LoVo (cell line): ENCODE data around the gene SLCO4C1.
A peak's percentile ranks its signal among the peaks of the same experiment; 100 is the strongest.

ENCODE experiments used
- DNase-seq: peaks from one replicate; pipeline ENCODE4 v3.0.0-alpha.2; 2016; ENCODE audit warnings: low spot score

SLCO4C1 gene

DNA sequence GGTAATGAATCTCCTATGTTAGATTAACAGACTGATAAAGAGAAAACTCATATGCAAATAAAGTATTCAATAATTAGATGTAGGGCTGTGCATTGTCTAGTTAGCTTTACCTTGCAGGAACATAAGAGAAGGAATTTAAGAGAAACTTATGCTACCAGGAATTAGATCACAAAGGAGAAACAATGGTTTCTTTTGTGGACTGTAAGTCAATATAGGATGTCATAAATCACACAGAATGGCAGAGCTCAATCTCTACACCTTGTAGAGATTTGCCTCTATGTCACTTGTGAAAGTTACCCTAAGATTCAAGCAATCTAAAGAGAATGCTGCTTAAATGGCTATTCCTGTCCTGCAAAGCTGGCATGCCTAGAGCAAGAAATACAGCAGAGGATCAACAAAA, 26.0 kb downstream of the SLCO4C1 start:
- DNase-seq, result no peak

GRCh38 chr5:102262688-102263087, 33.4 kb downstream of the SLCO4C1 start:
- no peak for DNase-seq

DNA sequence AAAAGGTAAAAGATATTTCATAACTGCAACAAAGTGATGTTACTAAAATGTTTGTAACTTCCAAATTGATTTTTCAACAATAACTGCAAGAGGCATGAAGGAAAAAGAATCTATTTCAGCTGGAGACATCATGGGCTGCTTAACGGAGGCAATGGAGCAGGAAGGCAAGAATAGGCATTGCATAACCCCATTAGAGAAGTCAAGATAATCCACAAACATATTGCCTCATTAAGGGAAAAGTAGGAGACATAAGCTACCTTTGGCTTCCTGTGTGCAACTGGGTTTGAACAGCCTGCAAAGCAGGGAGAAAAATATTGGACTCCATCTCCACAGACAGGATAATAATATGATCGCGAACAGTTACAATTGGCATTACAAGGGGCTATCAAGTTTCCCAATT, 46.7 kb downstream of the SLCO4C1 start:
- no peak for DNase-seq

GRCh38 chr5:102243213-102243612, 52.9 kb downstream of the SLCO4C1 start:
- DNase-seq, result no peak

- DNase-seq, result no peak
Measured at GRCh38 chr5:102241809-102242421, 54.2 kb downstream of the SLCO4C1 start.

DNA sequence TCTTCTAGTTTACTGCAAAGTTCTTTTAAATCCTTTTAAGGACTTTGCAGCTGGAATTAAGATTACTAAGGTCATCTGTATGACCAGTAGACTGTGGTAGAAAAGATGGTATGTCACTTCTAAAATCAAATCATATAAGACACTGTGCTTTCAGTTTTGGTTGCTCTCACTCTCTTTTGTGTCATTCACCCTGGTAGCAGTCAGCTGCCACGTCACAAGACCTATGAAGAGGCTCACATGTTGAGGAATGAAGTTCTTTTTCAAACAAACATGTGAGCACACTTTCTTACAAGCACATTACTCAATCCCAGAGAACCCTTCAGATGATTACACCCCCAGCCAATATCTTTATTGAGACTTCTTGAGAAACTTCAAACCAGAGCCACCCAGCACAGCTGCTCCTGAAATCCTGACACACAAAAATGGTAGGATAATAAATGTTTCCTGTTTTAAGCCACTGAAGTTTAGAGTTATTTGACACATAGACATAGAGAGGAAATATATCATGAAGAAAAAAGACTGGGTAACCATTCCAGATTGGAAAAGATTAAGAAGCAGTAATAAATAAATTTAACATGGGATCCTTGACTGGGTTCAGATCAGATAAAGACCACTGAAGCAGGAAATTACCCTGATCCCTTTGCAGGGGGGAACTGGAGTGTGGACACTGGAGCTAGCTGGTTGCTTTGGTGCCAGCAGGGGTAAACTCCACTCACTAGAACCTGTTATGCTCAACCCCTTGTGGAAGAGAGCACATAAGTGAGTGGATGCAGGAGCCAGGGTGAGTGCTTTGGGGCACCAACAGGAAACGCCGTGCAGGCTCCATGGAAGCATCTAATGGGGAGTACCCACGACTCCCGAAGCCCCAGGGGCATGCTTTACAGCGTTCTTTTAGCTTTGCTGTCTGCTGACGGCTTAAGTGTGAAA, 64.1 kb downstream of the SLCO4C1 start:
- no peak for DNase-seq

DNA sequence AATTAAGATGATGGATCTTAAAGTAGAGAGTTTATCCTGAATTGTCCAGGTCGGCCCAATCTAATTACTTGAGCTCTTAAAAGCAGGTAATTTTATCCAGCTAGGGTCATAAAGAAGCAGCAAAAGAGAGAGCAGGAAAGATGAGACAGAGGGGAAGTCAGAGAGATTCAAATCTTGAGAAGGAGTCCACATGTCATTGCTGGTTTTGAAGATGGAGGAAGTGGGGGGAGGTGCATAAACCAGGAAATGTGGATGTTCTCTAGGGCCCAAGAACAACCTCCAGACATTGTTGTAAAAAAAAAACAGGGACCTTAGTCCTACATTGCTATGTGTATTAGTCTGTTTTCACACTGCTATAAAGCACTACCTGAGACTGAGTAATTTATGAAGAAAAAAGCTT, 66.4 kb downstream of the SLCO4C1 start:
- DNase-seq, result no peak

- no peak for DNase-seq
Measured at GRCh38 chr5:102226321-102226720, 69.8 kb downstream of the SLCO4C1 start.

DNA sequence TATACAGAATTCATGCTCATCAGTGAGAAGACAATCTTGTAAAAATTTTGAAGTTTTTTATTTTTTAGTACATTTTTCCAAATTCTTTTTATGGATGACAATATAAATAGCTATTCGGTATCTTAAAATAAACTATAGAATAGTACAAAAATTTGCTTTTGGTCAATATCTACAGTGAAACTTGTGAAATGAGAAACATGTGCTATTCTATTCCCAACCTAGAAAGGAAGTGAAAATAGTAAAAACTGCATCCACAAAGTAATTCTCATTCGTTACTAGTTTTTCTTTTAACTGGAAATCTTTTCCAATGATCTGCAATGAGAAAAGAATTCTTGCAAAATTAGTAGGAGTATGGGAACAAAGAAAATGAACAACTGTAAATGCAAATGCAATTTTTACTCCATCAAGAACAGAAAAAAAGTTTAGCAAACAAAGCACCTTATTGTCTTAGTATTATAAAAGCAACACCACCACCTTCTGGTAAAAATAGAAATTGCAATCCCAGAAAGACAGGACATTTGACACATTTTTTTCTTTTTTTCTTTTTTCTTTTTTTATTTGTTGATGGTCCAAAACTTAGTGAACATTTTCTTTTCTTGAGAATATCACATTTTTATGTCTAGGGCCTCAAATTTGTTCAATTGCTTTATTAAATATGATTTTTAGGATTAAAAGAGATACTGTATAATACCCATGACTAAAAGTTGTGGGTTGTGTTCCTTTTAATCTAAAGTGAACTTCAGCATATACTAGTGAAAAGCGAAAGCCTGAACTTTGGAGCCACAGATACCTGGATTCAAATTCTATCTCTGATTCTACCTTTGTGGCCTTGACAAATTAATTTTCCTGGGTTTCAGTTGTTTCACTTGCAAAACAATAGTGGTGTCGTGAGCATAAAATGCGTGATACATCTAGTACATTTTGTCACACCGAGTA, 72.3 kb downstream of the SLCO4C1 start:
- DNase-seq, result peak; percentile 47

DNA sequence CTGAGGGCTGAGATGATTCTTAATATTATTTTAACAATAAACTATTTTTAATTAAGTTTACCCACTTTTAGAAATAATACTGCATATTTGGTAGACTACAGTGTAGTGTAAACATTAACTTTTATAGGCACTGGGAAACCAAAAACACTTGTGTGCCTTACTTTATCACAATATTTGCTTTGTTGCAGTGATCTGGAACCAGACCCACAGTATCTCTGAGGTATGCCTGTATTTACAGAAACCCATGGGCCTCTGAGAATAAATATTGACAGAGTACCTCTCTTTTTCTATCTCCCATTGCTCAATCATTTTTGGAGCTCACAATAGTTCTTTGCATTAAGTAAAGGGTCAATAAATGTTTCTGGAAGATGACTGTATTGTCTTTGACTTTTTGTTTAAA, 73.3 kb downstream of the SLCO4C1 start:
- DNase-seq, result no peak

DNA sequence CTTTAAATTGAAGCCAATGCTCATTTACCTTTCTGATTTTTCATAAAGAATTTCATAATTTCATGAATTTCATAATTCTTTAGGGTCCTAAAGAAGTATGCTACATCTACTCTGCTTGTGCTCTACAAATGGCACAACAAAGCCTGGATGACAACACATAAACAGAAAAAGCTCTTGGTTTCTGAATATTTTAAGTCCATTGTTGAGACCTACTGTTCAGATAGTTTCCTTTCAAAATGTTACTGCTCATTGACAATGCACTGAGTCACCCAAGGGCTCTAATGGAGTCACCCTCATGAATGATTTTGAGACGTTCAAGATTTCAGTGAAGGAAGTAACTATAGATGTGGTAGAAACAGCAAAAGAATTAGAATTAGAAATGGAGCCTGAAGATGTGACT, 74.1 kb downstream of the SLCO4C1 start:
- no peak for DNase-seq

DNA sequence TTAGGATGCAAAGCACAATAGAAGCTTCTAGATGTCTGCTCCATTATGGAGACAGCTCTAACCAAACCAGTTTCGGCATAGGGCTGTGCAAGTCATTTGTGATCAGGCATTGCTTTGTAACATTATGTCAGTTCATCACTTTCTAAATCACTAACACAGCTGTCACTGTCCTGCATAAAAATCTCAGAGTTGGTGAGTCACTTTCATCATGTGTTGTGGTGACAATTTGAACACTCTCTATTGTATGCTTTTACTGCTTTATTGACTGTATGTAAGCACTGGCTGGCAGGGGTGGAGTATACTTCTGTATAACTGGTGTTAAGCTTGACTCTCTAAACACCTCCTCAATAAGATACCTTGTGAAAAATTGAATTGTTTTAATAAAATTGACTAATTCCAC, 77.9 kb downstream of the SLCO4C1 start:
- no peak for DNase-seq

GRCh38 chr5:102216678-102217077, 79.4 kb downstream of the SLCO4C1 start:
- DNase-seq, result peak; percentile 20

- no peak for DNase-seq
Measured at GRCh38 chr5:102211165-102211564, 84.9 kb downstream of the SLCO4C1 start.

- DNase-seq, result no peak
Measured at GRCh38 chr5:102200861-102201260, 95.2 kb downstream of the SLCO4C1 start.

DNA sequence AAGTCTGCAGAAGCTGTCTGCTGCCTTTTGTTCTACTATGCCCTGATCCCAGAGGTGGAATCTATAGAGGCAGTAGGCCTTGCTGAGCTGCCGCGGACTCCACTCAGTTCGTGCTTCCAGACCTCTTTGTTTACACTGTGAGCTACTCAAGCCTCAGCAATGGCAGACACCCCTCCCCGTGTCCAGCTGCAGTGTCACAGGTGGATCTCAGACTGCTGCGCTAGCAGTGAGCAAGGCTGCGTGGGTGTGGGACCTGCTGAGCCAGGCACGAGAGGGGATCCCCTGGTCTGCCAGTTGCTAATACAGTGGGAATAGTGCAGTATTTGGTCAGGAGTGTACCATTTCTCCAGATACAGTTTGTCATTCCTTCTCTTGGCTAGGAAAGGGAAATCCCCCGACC, 99.6 kb downstream of the SLCO4C1 start:
- DNase-seq, result no peak
